Ascending aorta (tissue), 2 donors: ENCODE measurements around the gene AQP6. TPM values are rescaled to one million over a fixed set of nuclear protein-coding genes. Genes with fewer than 3 reads are reported as not detected.

ENCODE experiments used
- DNase-seq, 2 donors: peaks; one replicate each; pipeline ENCODE4 v3.0.0-alpha.2; 2019; ENCODE audit warnings: low spot score in 2 of 2
- H3K27ac ChIP-seq, 2 donors: fragments of 200-600 bp; sonication (generic); one replicate each; pipeline ENCODE4 v1.5.1; 2016 to 2017; ENCODE audit warnings: mild to moderate bottlenecking in 1 of 2
- H3K27me3 ChIP-seq: fragments of 200-600 bp; sonication (generic); one replicate; pipeline ENCODE4 v1.5.1; 2017
- H3K36me3 ChIP-seq, 2 donors: fragments of 200-600 bp; sonication (generic); one replicate each; pipeline ENCODE4 v1.5.1; 2016
- H3K4me1 ChIP-seq, 2 donors: fragments of 200-600 bp; sonication (generic); one replicate each; pipeline ENCODE4 v1.5.1; 2016 to 2017; ENCODE audit warnings: mild to moderate bottlenecking in 1 of 2
- H3K4me3 ChIP-seq, 2 donors: fragments of 200-600 bp; sonication (generic); one replicate each; pipeline ENCODE4 v1.5.1; 2016 to 2017; ENCODE audit warnings: mild to moderate bottlenecking in 1 of 2
- H3K9me3 ChIP-seq, 2 donors: fragments of 200-600 bp; sonication (generic); one replicate each; pipeline ENCODE4 v1.5.1; 2016
- CTCF ChIP-seq, 3 experiments: fragments of 200-600 bp in 2 of 3; fragments of 450-650 bp in 1 of 3; sonication (generic) in 2 of 3; IDR thresholded peaks; one replicate each; pipeline ENCODE4 v1.5.1; 2016 to 2019; ENCODE audit warnings: antibody characterized with exemption in 3 of 3, mild to moderate bottlenecking in 1 of 3, moderate library complexity in 1 of 3
- intact Hi-C: fragments of 100-400 bp; cut with DNase I; formaldehyde crosslinking; loops from one replicate; pipeline ENCODE4 v1.15.1; 2023
- total RNA-seq: library from RNA; depleted of rRNA; stranded (reverse); fragments of >200 nt; gene quantifications from one replicate; pipeline ENCODE4 v1.1.0, GENCODE V29; 2016

The AQP6 gene
- total RNA-seq, 1 donor from 2014 or later, result not detected

- intact Hi-C loops, result no loop called here
- no peaks in the 10 kb centered on the region for H3K27me3 ChIP-seq
- no peak for TF ChIP-seq CTCF (IDR thresholded peaks at IDR 0.05)
- DNase-seq, result peak in 1 of 2 donors; percentile 52
- no peaks in the 10 kb centered on the region for H3K36me3 ChIP-seq
- no peak overlapping the region for H3K4me3 ChIP-seq
- H3K4me1 ChIP-seq, result no peaks in the 10 kb centered on the region
- H3K9me3 ChIP-seq, result no peaks in the 10 kb centered on the region
- H3K27ac ChIP-seq, result no peak overlapping the region
These were observed 21.1 kb upstream of the AQP6 start for GRCh38 chr12:49951411-49952240.

GRCh38 chr12:49952391-49953055 is 20.2 kb upstream of the AQP6 start:
- Histone ChIP-seq H3K4me1 (no peaks in the 10 kb centered on the region), H3K9me3 (no peaks in the 10 kb centered on the region), H3K27ac (no peak overlapping the region), H3K4me3 (no peak overlapping the region), H3K36me3 (no peaks in the 10 kb centered on the region), H3K27me3 (no peaks in the 10 kb centered on the region)
- no peak for DNase-seq
- TF ChIP-seq CTCF (IDR thresholded peaks at IDR 0.05), result no peak
- intact Hi-C loops, result no loop called here

GRCh38 chr12:49953151-49953550 is 19.6 kb upstream of the AQP6 start:
- no peak for DNase-seq
- intact Hi-C loops, result no loop called here
- no peak for TF ChIP-seq CTCF (IDR thresholded peaks at IDR 0.05)
- Histone ChIP-seq H3K27me3 (no peaks in the 10 kb centered on the region), H3K4me3 (no peak overlapping the region), H3K36me3 (no peaks in the 10 kb centered on the region), H3K27ac (no peak overlapping the region), H3K9me3 (no peaks in the 10 kb centered on the region), H3K4me1 (no peaks in the 10 kb centered on the region)

- TF ChIP-seq CTCF (IDR thresholded peaks at IDR 0.05), result no peak
- H3K27ac ChIP-seq, result no peak overlapping the region
- no peaks in the 10 kb centered on the region for H3K9me3 ChIP-seq
- H3K27me3 ChIP-seq, result no peaks in the 10 kb centered on the region
- intact Hi-C loops, result no loop called here
- no peak overlapping the region for H3K4me3 ChIP-seq
- no peaks in the 10 kb centered on the region for H3K36me3 ChIP-seq
- no peaks in the 10 kb centered on the region for H3K4me1 ChIP-seq
- no peak for DNase-seq
These were observed 18.5 kb upstream of the AQP6 start for GRCh38 chr12:49953961-49954846.

- no peak for TF ChIP-seq CTCF (IDR thresholded peaks at IDR 0.05)
- intact Hi-C loops, result no loop called here
- Histone ChIP-seq H3K9me3 (no peaks in the 10 kb centered on the region), H3K27me3 (no peaks in the 10 kb centered on the region), H3K27ac (no peak overlapping the region), H3K36me3 (no peaks in the 10 kb centered on the region), H3K4me3 (no peak overlapping the region), H3K4me1 (peaks cover 0 to 4% of the 10 kb centered on the region in 2 donors)
- no peak for DNase-seq
These were observed 17.6 kb upstream of the AQP6 start for GRCh38 chr12:49954863-49955830.
